Activated effector memory CD4-positive, alpha-beta T cell treated with anti-CD3 and anti-CD28 coated beads, Interleukin-2, amount 50 U/mL, for 16 hours (primary cell): Measurements from ENCODE around the gene C1orf50.
"Not testable (repeated sequence)": the region's sequence is repeated elsewhere in the genome, so short reads cannot be mapped to it uniquely, and the experiment has no call there.

Experiments used
- DNase-seq: peaks from one replicate; pipeline ENCODE4 v3.0.0-alpha.2; 2020

The C1orf50 gene

GRCh38 chr1:42740851-42741580 is 26.0 kb upstream of the C1orf50 start:
- no peak for DNase-seq

- no peak for DNase-seq
Measured at GRCh38 chr1:42741706-42742105, 25.3 kb upstream of the C1orf50 start.

- peak; percentile 46 for DNase-seq
Measured at GRCh38 chr1:42742141-42742540, 24.9 kb upstream of the C1orf50 start.

- peak; percentile 13 for DNase-seq
Measured at GRCh38 chr1:42742617-42743316, 24.3 kb upstream of the C1orf50 start.

- no peak for DNase-seq
Measured at GRCh38 chr1:42743317-42744147, 23.5 kb upstream of the C1orf50 start.

GRCh38 chr1:42744148-42744413 is 23.0 kb upstream of the C1orf50 start:
- no peak for DNase-seq

GRCh38 chr1:42745851-42746250 is 21.2 kb upstream of the C1orf50 start:
- no peak for DNase-seq

GRCh38 chr1:42746436-42747105 is 20.5 kb upstream of the C1orf50 start:
- no peak for DNase-seq

GRCh38 chr1:42747125-42747524 is 19.9 kb upstream of the C1orf50 start:
- DNase-seq = peak; percentile 79

- no peak for DNase-seq
Measured at GRCh38 chr1:42748021-42748420, 19.0 kb upstream of the C1orf50 start.

- no peak for DNase-seq
Measured at GRCh38 chr1:42748461-42749410, 18.3 kb upstream of the C1orf50 start.

GRCh38 chr1:42750041-42750440 is 17.0 kb upstream of the C1orf50 start:
- DNase-seq = no peak

- DNase-seq = not testable (repeated sequence)
Measured at GRCh38 chr1:42751511-42752070, 15.5 kb upstream of the C1orf50 start.

GRCh38 chr1:42752284-42752683 is 14.8 kb upstream of the C1orf50 start:
- DNase-seq = no peak

GRCh38 chr1:42753070-42753469 is 14.0 kb upstream of the C1orf50 start:
- no peak for DNase-seq

GRCh38 chr1:42756956-42757891 is 9.8 kb upstream of the C1orf50 start:
- DNase-seq = no peak

- no peak for DNase-seq
Measured at GRCh38 chr1:42757892-42758275, 9.2 kb upstream of the C1orf50 start.

- DNase-seq = no peak
Measured at GRCh38 chr1:42758641-42759040, 8.4 kb upstream of the C1orf50 start.

GRCh38 chr1:42759114-42759513 is 7.9 kb upstream of the C1orf50 start:
- DNase-seq = no peak

- DNase-seq = no peak
Measured at GRCh38 chr1:42761567-42761966, 5.5 kb upstream of the C1orf50 start.

- no peak for DNase-seq
Measured at GRCh38 chr1:42762269-42762668, 4.8 kb upstream of the C1orf50 start.
